GM21515 (cell line): ENCODE results near the gene RAB11FIP4.

Experiments
- ATAC-seq: cut with Tn5 transposase; IDR thresholded peaks from one replicate; pipeline ENCODE4 v1.9.1; 2021; ENCODE audit not compliant: unreplicated experiment

The RAB11FIP4 gene

DNA sequence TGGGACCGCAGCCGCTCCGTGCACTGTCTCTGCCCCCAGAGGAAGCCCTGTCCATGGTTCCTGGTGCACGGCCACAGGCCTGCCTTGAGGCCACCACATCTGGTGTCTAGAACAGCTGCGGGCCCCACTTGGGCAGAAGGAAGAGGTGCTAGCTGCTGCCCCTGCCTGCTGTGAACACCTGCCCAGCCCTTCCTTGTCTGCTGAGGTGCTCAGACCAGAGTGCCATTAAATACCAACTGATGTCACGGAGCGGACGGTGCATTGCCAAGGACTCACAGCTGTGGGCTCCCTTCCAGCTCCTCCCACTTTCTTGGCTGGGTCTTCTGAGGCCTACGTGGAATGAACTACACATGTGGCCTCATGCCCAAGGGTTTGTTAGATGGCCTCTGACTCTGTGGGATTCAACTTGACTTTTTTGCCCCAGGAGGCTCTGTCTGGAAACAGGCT is 146.1 kb downstream of the RAB11FIP4 start:
- ATAC-seq, result no peak

DNA sequence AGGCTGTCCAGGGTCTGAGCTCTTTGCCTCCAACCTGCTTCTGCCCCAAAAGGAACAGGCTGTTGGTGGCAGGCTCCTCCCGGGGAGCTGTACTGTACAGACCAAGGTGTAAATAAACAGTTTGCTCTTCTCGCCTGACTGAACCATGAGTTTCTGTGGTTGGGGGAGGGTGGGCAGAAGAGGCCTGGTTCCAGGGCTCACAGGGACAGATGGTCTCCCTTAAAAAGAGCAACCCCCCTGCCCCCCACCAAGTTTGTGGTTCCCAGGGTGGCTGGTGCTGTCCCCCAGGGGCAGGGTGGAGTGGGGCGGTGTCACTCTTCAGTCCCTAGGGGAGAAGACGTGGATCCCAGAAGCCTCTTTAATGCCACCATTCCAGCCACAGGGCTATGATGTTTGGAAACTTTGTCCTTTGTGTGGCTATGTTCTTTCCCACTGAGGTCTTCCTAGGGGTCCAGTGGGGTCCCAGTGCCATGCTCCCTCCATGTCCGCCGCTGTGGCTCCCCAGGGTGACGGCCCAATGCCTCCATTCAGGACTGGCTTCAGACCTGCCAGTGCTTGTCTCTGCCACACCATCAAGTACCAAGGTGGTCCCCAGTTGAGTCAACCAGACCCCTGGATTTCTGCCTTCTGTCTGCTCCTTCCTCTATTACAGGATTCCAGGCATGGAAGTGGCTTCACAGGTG is 146.7 kb downstream of the RAB11FIP4 start:
- no peak for ATAC-seq

DNA sequence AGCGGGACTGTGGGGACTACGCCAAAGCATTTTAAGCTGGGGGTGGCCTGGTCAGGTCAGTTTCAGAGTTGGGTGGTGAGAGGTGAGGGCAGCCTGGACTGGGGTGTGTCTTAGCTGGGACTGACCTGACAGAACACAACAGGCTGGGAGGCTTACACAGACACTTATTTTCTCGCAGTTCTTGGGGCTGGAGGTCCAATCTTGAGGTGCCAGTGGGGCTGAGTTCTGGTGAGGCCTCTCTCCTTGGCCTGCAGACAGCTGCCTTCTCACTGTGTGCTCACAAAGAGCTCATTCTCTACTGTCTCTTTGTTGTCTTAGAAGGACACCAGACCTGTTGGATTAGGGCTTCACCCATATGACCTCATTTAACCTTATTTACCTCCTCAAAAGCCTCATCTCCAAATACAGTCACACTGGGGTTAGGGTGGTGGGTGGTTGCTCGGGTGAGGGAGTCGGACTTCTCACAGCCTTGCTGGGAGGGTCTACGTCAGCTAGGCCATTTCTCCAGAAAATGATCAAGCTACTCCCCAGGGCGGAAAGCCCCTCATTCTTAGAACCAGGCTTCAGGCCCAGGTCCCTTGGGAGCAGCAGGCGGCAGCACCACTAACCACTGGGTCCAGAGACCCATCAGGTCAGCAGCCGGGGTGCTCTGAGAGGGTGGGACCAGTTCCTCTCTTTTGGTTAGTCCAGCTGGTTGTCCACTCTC is 149.3 kb downstream of the RAB11FIP4 start:
- no peak for ATAC-seq

DNA sequence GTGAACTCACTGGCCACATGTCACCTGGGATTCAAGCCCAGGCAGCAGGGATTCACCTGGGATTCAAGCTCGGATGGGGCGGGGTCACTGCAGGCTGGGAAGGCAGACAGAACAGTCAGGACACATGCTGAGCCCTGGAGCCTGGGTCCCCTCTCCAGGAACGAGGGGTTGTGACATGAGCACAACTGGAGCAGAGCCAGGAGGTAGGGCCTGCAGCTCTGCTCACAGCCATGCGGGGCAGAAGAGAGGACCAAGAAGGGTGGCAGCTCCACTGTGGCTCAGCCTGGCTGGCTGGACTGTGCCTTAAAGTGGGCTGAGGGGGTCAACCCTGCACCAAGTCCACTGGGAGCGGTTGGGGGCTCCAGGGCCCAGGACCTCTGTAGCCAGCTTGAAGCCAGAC is 150.1 kb downstream of the RAB11FIP4 start:
- ATAC-seq, result no peak

DNA sequence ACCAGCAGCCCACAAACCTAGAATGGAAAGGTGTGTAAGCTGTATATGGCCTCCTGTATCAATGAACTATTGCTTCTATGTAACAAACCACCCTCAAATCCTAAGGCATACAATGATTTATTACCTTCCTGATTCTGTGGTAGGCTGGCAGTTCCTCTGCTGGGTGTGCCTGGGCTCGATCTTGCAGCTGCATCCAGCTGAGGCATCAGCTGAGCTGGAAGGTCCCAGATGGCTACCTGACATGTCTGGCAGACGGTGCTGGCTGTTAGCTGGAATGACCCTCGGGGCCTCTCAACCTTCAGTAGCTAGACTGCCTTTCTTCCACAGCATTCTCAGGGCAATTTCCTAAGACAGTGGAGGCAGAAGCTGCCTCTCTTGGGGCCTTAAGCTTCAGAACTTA is 152.7 kb downstream of the RAB11FIP4 start:
- ATAC-seq, result no peak

DNA sequence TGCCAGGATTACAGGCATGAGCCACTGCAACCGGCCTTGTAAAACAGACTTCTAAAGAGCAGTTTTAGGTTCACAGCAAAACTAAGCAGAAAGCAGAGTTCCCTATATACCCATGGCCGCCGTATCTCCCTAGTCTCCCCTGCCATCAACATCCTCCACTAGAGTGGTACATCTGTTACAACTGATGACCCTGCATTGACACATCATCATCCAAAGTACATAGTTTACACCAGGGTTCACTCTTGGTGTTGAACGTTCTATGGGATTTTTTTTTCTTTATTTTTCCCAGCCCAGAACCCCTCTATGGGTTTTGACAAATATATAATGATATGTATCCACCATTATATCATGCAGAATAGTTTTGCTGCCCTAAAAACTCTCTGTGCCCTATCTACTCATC is 155.2 kb downstream of the RAB11FIP4 start:
- ATAC-seq, result no peak

DNA sequence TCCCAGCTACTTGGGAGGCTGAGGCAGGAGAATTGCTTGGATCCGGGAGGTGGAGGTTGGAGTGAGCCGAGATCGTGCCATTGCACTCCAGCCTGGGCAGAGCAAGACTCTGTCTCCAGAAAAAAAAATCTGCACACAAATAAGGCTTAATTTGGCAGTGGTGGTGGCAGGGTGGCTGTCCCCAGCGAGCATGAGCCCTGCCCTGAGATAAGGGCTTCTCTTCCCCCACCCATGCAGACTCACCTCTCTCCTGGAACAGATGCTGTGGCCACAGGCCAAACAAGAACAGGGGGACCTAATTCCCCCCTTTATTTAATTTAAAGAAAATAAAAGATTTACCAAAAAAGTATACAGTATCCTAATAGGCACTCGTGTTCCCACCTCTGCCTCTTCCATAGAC is 157.2 kb downstream of the RAB11FIP4 start:
- no peak for ATAC-seq

DNA sequence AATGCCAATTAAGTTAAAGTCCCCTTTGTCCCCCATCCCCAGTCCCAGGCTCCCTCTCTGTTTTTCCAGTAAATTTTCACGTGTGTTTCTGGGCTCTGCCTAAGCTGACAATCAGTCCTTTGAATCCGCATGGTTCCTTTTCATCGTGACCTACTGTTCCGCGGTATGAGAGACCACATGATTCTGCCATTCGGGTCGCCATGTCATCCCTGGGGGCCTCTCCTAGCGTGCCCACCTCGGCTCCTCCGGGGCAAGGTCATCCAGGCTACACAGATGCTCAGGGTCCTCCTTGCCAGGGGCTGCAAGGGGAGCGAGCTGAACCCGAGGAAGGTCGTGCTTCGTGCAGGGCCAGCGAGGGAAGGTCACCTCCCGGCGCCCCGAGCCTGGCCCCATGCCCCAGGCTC is 157.6 kb downstream of the RAB11FIP4 start:
- ATAC-seq, result peak; percentile 11

DNA sequence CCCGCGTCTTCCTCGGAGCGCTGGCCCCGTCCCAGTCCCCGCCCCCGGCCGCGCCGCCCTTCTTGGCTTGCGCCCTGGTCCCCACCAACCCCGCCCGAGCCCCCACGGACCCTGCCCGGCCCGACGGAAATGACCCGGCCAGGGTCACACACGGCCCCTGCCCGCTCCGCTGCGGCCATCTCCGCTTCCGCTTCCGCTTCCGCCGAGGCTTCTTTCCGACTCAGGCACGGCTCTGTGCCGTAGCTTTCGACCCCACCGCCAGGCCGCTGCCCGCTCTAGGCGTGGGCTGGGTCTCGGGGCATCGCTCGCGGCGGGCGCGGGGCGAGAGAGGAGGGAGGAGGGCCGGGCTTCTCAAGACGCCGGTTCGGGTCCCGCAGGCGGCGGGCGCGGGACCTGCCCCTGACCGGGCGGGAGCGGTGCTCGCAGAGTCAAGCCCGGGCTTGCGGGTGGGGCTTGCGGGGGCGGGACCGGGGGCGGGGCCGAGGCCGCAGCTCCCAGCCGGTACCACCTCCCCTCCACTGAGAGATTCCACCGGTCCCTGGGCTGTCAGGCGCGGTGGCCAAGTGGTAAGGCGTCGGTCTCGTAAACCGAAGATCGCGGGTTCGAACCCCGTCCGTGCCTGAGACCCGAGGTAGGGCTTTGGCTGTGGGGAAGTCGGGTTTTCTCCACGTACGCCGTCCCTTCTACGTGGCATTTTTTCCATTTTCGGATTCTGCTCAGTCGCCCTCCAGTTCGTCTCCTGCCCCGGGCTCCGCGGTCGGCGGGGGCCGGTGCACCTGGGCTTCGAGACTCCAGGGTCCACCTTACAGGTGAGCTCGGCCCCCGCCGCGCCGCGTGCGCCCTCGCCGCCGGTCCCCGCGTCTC is 158.3 kb downstream of the RAB11FIP4 start:
- ATAC-seq, result peak; percentile 70

DNA sequence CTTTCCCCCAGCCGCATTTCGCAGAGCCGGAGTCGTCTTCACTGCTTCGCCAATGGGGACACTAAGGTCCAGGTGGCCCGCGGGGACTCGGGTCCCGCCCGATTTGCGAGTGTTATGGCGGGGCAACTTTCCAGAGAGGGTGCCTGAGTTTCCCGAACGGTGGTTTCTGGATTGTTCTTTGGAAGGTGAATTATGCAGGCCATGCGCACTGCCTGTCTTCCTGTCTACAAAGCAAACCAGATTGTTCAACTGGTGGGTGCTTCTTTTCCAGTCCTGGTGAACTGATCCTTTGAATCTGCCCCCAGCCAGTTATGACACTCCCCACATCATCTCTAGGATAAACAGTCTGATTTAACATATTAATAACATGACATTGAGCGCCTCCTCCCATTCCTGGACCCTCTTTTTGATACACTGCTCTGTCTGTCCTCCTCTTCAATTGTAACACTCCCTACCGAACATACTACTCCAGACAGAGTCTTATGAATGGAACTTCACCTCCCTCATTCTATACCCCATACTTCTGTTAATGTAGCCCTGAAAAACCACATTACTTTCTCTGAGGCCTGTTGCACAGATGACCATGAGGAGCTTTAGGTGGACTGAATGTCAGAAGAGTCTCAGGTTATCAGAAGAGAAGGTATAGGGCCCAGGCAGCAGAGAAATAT is 159.0 kb downstream of the RAB11FIP4 start:
- ATAC-seq, result no peak

DNA sequence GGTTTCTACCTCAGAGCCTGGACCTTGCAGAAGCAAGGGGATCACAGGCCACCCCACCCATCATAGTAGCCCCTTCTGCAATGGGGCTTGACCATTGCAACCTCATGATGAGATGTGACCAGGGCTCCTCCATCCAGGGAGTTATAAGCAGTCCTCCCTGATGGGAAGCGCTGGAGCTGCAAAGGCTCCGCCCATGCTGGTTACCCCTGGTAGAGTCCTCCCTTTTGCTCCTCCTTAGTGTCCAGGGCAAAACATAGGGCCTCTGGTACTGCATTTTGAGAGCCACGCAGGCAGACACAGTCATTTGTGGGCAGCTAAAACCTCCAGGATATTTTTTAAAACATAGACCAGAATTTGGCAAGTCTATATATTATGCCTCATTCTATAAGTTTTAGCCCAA is 161.1 kb downstream of the RAB11FIP4 start:
- no peak for ATAC-seq

DNA sequence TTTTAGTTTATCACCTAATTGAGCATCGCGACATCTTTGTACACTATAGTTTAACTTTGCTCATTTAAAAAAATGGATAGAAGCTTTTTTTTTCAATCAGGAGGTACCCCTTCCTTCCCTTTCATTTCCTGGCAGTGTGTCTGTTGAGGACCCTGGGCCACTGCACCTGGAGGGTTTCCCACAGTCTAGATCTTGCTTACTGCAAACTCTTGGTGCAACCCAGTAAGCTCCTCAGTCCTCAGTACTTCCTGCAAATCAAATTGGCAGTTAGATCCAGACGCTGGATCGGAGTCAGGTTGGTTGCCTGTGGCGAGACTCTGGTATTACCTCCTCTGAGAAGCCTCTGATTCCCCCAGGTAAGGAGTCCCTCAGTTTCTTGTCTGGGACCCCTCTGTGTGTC is 162.0 kb downstream of the RAB11FIP4 start:
- no peak for ATAC-seq

DNA sequence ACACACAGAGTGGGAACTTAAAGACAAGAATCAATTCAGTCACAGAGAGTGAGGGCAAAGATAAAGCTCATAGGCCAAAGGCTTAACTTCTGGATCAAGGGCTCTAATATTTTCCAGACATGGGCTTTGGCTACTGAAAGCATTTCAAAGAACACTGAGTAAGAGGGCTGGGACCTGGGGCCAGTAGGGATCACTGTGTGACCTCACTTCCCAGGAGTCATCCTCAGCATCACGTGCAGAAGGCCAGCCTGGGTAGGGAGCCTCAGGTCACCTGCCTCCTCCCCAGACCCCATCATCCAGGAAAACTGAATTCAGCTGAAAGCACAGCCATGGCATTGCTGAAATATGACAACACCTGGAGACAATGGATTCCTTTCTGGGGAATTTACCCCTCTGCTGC is 163.5 kb downstream of the RAB11FIP4 start:
- ATAC-seq, result no peak

DNA sequence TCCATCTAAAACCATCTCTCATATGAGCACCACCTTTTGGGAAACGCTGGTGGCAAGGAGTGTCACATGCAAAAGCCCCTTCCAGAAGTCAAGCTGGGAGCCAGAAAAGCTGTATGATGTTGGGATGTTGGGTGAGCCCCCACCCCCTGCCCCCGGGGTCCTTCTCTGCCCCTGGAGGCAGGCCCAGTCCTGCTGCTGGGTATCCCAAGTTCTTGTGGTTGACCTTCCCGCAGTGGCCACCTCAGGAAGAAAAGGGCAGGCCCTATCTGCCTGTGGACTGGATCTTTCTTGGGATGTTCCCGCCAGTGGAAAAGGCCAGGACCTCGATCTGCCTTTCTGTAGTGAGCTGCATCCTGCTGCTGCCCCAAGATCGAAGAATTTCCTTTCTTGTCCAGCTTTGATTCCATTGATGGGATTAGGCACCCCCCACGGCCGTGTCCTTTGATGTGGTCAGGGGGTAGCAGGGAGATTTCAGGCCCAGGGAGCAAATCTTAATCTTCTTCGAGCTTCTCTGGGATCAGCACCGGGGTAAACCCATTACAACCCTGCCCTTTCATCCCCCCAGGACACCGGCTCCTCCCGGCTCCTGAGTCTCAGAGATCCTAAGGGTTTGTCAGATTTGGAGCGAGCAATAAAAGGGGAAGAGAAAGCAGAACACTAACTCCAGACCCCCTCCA is 165.6 kb downstream of the RAB11FIP4 start:
- no peak for ATAC-seq

DNA sequence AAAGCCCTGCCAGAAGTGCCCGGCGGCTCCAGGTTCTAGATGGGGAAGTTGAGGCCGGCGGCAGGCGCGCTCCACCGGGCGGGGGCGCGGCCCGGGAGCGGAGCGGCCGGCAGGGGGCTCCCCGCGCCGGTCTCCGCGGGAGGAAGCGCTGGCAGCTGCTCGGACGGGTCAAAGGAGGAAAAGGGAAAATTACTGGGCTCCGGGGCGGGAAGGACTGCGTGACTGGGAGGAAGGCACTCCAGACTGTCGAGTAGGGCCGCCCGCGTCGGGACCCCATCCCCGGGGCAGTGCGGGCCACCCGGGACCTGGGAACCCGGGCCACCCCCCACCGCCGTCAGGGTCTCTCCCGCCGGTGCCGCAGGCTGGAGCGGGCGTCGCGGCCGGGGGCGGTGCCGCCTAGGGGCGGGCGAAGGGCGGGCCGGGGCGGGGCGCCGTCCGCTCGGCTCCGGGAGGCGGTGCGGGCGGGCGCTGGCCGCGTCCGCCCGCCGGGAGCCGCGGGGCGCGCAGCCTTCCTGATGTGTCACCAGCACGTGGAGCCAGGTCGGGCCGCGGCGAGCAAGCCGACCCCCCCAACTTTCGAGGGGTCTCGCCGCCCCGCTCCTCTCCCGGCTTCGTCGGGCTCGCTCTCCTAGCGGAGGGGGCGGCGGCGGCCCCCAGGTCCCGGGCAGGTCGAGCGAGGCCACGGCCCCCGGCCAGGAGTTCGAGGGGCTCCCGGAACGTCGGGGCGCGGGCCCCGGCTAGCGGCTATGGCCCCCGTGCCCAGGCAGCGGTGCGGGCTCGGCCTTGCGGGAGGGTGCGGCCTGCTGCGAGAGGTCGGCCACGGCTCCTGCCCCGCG is 167.5 kb downstream of the RAB11FIP4 start:
- ATAC-seq, result no peak

DNA sequence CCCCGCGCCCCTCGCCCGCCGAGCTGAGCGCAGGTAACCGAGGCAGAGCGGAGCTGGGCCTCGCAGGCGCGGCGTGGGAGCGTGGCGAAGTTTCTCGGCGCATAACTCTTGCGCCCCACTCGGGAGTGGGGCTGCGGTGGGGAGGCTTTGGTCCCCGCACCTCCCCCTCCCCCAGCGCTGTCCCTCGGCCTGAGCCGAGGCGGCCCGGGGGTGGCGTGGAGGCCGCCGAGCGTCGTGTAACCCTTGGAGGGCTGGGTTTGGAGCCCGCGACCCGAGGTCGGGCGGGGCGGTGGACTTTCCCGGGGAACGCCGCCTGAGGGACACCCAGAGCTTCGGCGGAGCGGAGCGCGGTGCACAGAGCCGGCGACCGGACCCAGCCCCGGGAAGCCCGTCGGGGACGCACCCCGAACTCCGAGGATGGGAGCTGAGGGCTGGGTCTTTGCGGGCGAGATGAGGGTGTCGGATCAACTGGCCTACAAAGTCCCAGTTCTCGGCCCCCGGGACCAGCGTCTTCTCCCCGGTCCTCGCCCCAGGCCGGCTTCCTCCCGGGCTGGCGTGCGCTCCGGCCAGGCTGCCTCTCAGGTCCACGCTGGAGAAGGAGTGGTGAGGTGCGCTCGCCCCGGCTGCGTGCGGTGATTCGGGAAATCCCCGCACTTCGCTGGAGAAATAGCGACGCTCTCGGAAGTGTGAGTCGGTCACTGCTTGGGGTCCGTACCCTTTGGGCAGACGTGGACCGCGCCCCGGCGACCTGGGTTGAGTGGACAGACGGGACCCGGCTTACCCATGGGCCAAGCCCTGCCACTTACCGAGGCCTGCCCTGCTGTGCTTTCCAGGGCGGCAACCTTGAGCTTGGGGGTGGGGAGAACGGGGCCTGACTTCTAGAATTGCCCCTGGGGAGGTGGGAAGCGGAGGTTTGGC is 168.4 kb downstream of the RAB11FIP4 start:
- ATAC-seq, result no peak

DNA sequence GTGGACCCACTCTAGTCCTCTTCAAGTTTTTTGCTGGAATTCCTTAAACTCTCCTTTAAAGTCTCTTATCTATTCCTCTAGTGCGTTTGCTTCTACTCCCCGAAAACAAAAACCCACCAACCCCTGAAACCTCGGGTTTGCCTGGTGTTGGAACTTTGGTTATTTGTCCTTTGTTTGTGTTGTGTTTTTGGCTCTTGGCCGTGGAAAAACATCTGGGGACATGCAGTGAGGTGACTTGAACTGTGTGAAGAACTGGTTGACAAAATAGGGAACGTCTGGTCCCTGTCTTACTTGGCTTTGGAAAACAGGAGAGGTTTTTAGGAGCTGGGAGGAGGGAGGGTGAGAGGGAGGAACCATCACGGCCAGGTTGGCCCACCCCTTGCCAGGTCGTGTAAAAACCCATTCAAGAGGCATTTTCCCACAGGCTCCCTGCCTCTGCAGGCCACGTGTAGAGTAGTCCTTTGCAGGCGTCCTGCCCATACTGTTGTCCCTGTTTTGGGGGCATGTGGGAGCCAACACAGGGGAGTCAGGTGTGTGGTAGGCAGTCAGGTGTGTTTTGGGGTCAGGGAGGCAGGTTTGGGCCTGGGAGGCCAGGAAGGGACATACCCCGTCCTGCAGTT is 169.3 kb downstream of the RAB11FIP4 start:
- no peak for ATAC-seq
